Upper lobe of right lung (tissue), 1 donor: ENCODE data around the gene MAGEA3. TPM values are rescaled to one million over a fixed set of nuclear protein-coding genes. Genes with fewer than 3 reads are reported as not detected.
"Not testable (repeated sequence)": the region's sequence is repeated elsewhere in the genome, so short reads cannot be mapped to it uniquely, and the experiment has no call there.

Experiments used
- ATAC-seq: fragments of 200-7000 bp; cut with Tn5 transposase; one replicate; pipeline ENCODE4 v1.9.1; 2020; ENCODE audit warnings: mild to moderate bottlenecking, moderate library complexity
- DNase-seq: peaks from one replicate; pipeline ENCODE4 v3.0.0-alpha.2; 2020
- H3K27ac ChIP-seq: fragments of 200-600 bp; one replicate; pipeline ENCODE4 v1.8.0; 2022
- H3K27me3 ChIP-seq: fragments of 200-600 bp; one replicate; pipeline ENCODE4 v1.8.0; 2022; ENCODE audit warnings: mild to moderate bottlenecking
- H3K36me3 ChIP-seq: fragments of 200-600 bp; one replicate; pipeline ENCODE4 v1.8.0; 2022
- H3K4me1 ChIP-seq: fragments of 200-600 bp; one replicate; pipeline ENCODE4 v1.8.0; 2022
- H3K4me3 ChIP-seq: fragments of 200-600 bp; one replicate; pipeline ENCODE4 v1.8.0; 2022; ENCODE audit warnings: mild to moderate bottlenecking
- H3K9me3 ChIP-seq: fragments of 200-600 bp; one replicate; pipeline ENCODE4 v1.8.0; 2022
- intact Hi-C: fragments of 100-400 bp; cut with DNase I; formaldehyde crosslinking; loops from one replicate; pipeline ENCODE4 v1.11.0; 2022
- total RNA-seq: library from RNA; stranded (reverse); fragmentation: NEBNext Ultra II Directional; extraction: Animal tissue kit (Norgen Biotek cat#: 25700); gene quantifications from one replicate; pipeline ENCODE4 v1.2.1, GENCODE V29; 2021
- TF ChIP-seq, protein P1 (sequence below): fragments of 200-600 bp; IDR thresholded peaks from one replicate; pipeline ENCODE4 v1.8.0; 2022; ENCODE audit warnings: antibody characterized with exemption
- donor health status: DM: no; HTN: yes; CAD: no; lungs with severe emphysema.

The MAGEA3 gene
- total RNA-seq, 1 donor from 2014 or later: not detected

DNA sequence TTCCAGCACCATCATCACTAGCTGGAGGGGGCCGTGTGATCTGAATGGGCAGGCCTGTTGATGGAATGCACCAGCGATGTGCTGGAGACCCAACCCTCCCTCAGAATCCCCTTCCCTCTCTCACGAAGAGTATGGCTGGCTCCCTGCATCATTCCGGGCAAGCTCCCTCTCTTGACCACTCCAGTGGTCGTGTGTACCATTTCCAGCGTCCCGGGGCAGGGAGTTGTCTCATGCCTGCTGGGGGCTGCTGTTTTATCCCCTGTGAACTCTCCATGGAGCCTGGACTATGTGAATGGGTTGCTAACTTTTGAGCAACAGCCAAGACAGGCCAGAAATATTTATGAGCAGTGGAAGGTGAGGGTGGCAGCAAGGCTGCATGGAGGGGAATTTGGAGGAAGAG is 26.8 kb downstream of the MAGEA3 start:
- intact Hi-C loops: no loop called here
- ATAC-seq (no peak), DNase-seq (no peak)
- no peak overlapping the region for H3K27ac ChIP-seq
- TF ChIP-seq, protein P1, sequence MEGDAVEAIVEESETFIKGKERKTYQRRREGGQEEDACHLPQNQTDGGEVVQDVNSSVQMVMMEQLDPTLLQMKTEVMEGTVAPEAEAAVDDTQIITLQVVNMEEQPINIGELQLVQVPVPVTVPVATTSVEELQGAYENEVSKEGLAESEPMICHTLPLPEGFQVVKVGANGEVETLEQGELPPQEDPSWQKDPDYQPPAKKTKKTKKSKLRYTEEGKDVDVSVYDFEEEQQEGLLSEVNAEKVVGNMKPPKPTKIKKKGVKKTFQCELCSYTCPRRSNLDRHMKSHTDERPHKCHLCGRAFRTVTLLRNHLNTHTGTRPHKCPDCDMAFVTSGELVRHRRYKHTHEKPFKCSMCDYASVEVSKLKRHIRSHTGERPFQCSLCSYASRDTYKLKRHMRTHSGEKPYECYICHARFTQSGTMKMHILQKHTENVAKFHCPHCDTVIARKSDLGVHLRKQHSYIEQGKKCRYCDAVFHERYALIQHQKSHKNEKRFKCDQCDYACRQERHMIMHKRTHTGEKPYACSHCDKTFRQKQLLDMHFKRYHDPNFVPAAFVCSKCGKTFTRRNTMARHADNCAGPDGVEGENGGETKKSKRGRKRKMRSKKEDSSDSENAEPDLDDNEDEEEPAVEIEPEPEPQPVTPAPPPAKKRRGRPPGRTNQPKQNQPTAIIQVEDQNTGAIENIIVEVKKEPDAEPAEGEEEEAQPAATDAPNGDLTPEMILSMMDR: no peak
- no peaks in the 10 kb centered on the region for H3K9me3 ChIP-seq
- H3K4me1 ChIP-seq: no peaks in the 10 kb centered on the region
- no peaks in the 10 kb centered on the region for H3K36me3 ChIP-seq
- no peaks in the 10 kb centered on the region for H3K27me3 ChIP-seq
- no peak overlapping the region for H3K4me3 ChIP-seq

DNA sequence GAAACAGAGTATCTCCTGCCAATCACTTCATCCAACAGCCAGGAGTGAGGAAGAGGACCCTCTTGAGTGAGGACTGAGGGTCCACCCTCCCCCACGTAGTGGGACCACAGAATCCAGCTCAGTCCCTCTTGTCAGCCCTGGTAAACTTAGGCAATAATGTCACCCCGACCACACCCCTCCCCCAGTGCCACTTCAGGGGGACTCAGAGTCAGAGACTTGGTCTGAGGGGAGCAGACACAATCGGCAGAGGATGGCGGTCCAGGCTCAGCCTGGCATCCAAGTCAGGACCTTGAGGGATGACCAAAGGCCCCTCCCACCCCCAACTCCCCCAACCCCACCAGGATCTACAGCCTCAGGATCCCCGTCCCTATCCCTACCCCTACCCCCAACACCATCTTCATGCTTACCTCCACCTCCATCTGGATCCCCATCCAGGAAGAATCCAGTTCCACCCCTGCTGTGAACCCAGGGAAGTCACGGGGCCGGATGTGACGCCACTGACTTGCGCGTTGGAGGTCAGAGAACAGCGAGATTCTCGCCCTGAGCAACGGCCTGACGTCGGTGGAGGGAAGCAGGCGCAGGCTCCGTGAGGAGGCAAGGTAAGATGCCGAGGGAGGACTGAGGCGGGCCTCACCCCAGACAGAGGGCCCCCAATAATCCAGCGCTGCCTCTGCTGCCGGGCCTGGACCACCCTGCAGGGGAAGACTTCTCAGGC is 34.8 kb downstream of the MAGEA3 start, which contains the start of the genes CSAG1 and MAGEA12:
Gene CSAG1 (minus strand): TSS at position 461 of the 715 bp plus-strand sequence. CDS start 1,261 bp downstream, outside the sequence.
Gene MAGEA12 (plus strand): TSS at position 497 of the 715 bp plus-strand sequence. CDS start 2,405 bp downstream, outside the sequence.
- H3K27me3 ChIP-seq: no peaks in the 10 kb centered on the region
- H3K4me3 ChIP-seq: no peak within 1 kb of the TSS
- ATAC-seq (no peak), DNase-seq (no peak)
- H3K36me3 ChIP-seq: no peaks in the 10 kb centered on the region
- H3K4me1 ChIP-seq: no peaks in the 10 kb centered on the region
- TF ChIP-seq, protein P1: no peak
- intact Hi-C loops: no loop called here
- H3K9me3 ChIP-seq: no peaks in the 10 kb centered on the region
- no peak within 1 kb of the TSS for H3K27ac ChIP-seq

DNA sequence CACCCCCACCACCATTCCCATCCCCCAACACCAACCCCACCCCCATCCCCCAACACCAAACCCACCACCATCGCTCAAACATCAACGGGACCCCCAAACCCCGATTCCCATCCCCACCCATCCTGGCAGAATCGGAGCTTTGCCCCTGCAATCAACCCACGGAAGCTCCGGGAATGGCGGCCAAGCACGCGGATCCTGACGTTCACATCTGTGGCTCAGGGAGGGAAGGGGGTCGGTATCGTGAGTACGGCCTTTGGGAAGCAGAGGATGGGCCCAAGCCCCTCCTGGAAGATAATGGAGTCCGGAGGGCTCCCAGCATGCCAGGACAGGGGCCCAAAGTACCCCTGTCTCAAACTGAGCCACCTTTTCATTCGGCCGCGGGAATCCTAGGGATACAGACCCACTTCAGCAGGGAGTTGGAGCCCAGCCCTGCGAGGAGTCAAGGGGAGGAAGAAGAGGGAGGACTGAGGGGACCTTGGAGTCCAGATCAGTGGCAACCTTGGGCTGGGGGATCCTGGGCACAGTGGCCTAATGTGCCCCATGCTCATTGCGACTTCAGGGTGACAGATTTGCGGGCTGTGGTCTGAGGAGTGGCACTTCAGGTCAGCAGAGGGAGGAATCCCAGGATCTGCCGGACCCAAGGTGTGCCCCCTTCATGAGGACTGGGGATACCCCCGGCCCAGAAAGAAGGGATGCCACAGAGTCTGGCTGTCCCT is 35.7 kb downstream of the MAGEA3 start:
- H3K9me3 ChIP-seq, H3K4me1 ChIP-seq, DNase-seq, H3K27ac ChIP-seq, H3K4me3 ChIP-seq, ATAC-seq, H3K27me3 ChIP-seq, H3K36me3 ChIP-seq, intact Hi-C loops: not testable (repeated sequence)

DNA sequence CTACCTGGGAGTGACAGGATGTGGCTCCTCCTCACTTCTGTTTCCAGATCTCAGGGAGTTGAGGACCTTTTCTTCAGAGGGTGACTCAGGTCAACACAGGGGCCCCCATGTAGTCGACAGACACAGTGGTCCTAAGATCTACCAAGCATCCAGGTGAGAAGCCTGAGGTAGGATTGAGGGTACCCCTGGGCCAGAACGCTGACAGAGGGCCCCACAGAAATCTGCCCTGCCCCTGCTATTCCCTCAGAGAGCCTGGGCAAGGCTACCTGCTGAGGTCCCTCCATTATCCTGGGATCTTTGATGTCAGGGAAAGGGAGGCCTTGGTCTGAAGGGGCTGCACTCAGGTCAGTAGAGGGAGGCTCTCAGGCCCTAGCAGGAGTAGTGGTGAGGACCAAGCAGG is 36.5 kb downstream of the MAGEA3 start:
- no peak for ATAC-seq
- no peak for DNase-seq
- intact Hi-C loops: no loop called here

DNA sequence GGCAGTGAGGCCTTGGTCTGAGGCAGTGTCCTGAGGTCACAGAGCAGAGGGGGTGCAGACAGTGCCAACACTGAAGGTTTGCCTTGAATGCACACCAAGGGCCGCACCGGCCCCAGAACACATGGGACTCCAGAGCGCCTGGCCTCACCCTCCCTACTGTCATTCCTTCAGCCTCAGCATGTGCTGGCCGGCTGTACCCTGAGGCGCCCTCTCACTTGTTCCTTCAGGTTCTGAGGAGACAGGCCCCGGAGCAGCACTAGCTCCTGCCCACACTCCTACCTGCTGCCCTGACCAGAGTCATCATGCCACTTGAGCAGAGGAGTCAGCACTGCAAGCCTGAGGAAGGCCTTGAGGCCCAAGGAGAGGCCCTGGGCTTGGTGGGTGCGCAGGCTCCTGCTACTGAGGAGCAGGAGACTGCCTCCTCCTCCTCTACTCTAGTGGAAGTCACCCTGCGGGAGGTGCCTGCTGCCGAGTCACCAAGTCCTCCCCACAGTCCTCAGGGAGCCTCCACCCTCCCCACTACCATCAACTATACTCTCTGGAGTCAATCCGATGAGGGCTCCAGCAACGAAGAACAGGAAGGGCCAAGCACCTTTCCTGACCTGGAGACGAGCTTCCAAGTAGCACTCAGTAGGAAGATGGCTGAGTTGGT is 37.4 kb downstream of the MAGEA3 start:
- Histone ChIP-seq H3K36me3 (no peaks in the 10 kb centered on the region), H3K27me3 (no peaks in the 10 kb centered on the region), H3K4me1 (no peaks in the 10 kb centered on the region), H3K27ac (no peak overlapping the region), H3K4me3 (no peak overlapping the region), H3K9me3 (no peaks in the 10 kb centered on the region)
- DNase-seq (no peak), ATAC-seq (no peak)
- TF ChIP-seq, protein P1: no peak
- intact Hi-C loops: no loop called here

More for the DNA sequence above, 36.5 kb downstream of the MAGEA3 start:
- no peak overlapping the region for H3K4me3 ChIP-seq
- no peaks in the 10 kb centered on the region for H3K4me1 ChIP-seq
- no peak overlapping the region for H3K27ac ChIP-seq
- no peaks in the 10 kb centered on the region for H3K9me3 ChIP-seq
- no peaks in the 10 kb centered on the region for H3K27me3 ChIP-seq
- TF ChIP-seq, protein P1: no peak
- no peaks in the 10 kb centered on the region for H3K36me3 ChIP-seq

DNA sequence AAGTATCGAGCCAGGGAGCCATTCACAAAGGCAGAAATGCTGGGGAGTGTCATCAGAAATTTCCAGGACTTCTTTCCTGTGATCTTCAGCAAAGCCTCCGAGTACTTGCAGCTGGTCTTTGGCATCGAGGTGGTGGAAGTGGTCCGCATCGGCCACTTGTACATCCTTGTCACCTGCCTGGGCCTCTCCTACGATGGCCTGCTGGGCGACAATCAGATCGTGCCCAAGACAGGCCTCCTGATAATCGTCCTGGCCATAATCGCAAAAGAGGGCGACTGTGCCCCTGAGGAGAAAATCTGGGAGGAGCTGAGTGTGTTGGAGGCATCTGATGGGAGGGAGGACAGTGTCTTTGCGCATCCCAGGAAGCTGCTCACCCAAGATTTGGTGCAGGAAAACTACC is 37.9 kb downstream of the MAGEA3 start:
- H3K27me3 ChIP-seq, H3K9me3 ChIP-seq, H3K36me3 ChIP-seq, H3K4me3 ChIP-seq, ATAC-seq, H3K4me1 ChIP-seq, DNase-seq, H3K27ac ChIP-seq, intact Hi-C loops: not testable (repeated sequence)
